HCT116 (cell line): ENCODE results near the gene CHST12. TPM values are rescaled to one million over a fixed set of nuclear protein-coding genes. Genes with fewer than 3 reads are reported as not detected.

Experiments used
- ATAC-seq: fragments of 200-7000 bp; cut with Tn5 transposase; 2 replicates; pipeline ENCODE4 v1.9.1; 2020; ENCODE audit warnings: mild to moderate bottlenecking, moderate library complexity
- BruUV-seq: library from RNA; stranded (reverse); fragments of 400-500 nt; replicated peaks from 2 replicates; lab custom pipeline; 2021; lab: Mats Ljungman, UMichigan
- CTCF ChIA-PET: fragments of 300-600 bp; sonication (Branson Sonifier 250); formaldehyde crosslinking; loops from one replicate; lab custom pipeline; 2021; ENCODE audit warnings: antibody characterized with exemption; lab: Charles Lee
- POLR2A ChIA-PET: fragments of 300-600, 350-600 bp; sonication (Branson Sonifier 250); formaldehyde crosslinking; loops from one replicate; lab custom pipeline; 2021; ENCODE audit warnings: antibody characterized with exemption; lab: Charles Lee
- RAD21 ChIA-PET, 2 experiments: fragments of 300-600 bp; sonication (Branson Sonifier 250); formaldehyde crosslinking; loops; one replicate each; lab custom pipeline; 2023; ENCODE audit warnings: low total read pairs in 2 of 2; ENCODE audit not compliant: uncharacterized antibody in 2 of 2, unreplicated experiment in 2 of 2, low non-redundant PET in 1 of 2; lab: Charles Lee
- DNase-seq: peaks from one replicate; pipeline ENCODE4 v3.0.0-alpha.2; 2010; ENCODE audit warnings: low read depth, low spot score
- H2AFZ ChIP-seq: fragments of 200-600 bp; shearing (Covaris generic), sonication (generic); 2 replicates; pipeline ENCODE4 v1.6.1; 2017; ENCODE audit warnings: low read depth, mixed run types, mixed read lengths, antibody characterized with exemption, low read length; ENCODE audit not compliant: poor library complexity, severe bottlenecking
- H3K27ac ChIP-seq: 2 replicates; pipeline ENCODE4 v1.5.1; 2012; ENCODE audit warnings: low read depth, low read length
- H3K27me3 ChIP-seq: fragments of 200-600 bp; sonication (generic); 2 replicates; pipeline ENCODE4 v1.6.1; 2016; ENCODE audit warnings: mixed run types, low read length, mixed read lengths; ENCODE audit not compliant: insufficient read depth
- H3K36me3 ChIP-seq, 2 experiments: fragments of 200-500 bp in 1 of 2; fragments of 200-600 bp in 1 of 2; sonication (Bioruptor generic) in 1 of 2; sonication (generic) in 1 of 2; 2 replicates each; pipeline versions ENCODE4 v1.5.1 to v1.6.1; 2014 to 2016; ENCODE audit warnings: low read length in 2 of 2, inconsistent platforms in 1 of 2, mixed read lengths in 1 of 2, mixed run types in 1 of 2; ENCODE audit not compliant: insufficient read depth in 2 of 2, control insufficient read depth in 1 of 2
- H3K4me1 ChIP-seq, 2 experiments: fragments of 200-600 bp in 1 of 2; sonication (generic) in 1 of 2; 2 replicates each; pipeline versions ENCODE4 v1.5.1 to v1.6.1; 2012 to 2017; ENCODE audit warnings: low read length in 2 of 2, inconsistent platforms in 1 of 2, mild to moderate bottlenecking in 1 of 2, mixed read lengths in 1 of 2, mixed run types in 1 of 2, moderate library complexity in 1 of 2; ENCODE audit not compliant: insufficient read depth in 2 of 2, control insufficient read depth in 1 of 2
- H3K4me2 ChIP-seq: fragments of 200-600 bp; sonication (generic); 2 replicates; pipeline ENCODE4 v1.6.1; 2017; ENCODE audit warnings: mixed run types, low read length, mixed read lengths
- H3K4me3 ChIP-seq, 2 experiments: fragments of 200-600 bp in 1 of 2; sonication (generic) in 1 of 2; replicated peaks in 1 of 2; 2 replicates each; pipeline ENCODE4 v1.5.1; 2011 to 2016; ENCODE audit warnings: low read length in 2 of 2, control low read depth in 1 of 2, low read depth in 1 of 2, mild to moderate bottlenecking in 1 of 2, mixed read lengths in 1 of 2, mixed run types in 1 of 2
- H3K79me2 ChIP-seq: fragments of 200-600 bp; sonication (generic); 2 replicates; pipeline ENCODE4 v1.6.1; 2017; ENCODE audit warnings: mild to moderate bottlenecking, mixed run types, low read length, moderate library complexity, mixed read lengths; ENCODE audit not compliant: insufficient read depth
- H3K9ac ChIP-seq: fragments of 200-600 bp; sonication (generic); 2 replicates; pipeline ENCODE4 v1.6.1; 2016; ENCODE audit warnings: low read length, mixed read lengths
- H3K9me2 ChIP-seq: fragments of 200-600 bp; sonication (generic), shearing (Covaris generic); 2 replicates; pipeline ENCODE4 v1.6.1; 2017; ENCODE audit warnings: mixed run types, mild to moderate bottlenecking, moderate library complexity; ENCODE audit not compliant: insufficient read depth
- H3K9me3 ChIP-seq, 2 experiments: fragments of 200-500 bp in 1 of 2; fragments of 200-600 bp in 1 of 2; sonication (Bioruptor generic) in 1 of 2; sonication (generic) in 1 of 2; 2 replicates each; pipeline ENCODE4 v1.6.1; 2014 to 2017; ENCODE audit warnings: low read length in 2 of 2, mixed read lengths in 2 of 2, inconsistent platforms in 1 of 2, low read depth in 1 of 2, mild to moderate bottlenecking in 1 of 2, mixed run types in 1 of 2, moderate library complexity in 1 of 2; ENCODE audit not compliant: control insufficient read depth in 1 of 2, insufficient read depth in 1 of 2
- H4K20me1 ChIP-seq: fragments of 200-600 bp; sonication (generic), shearing (Covaris generic); 2 replicates; pipeline ENCODE4 v1.6.1; 2017; ENCODE audit warnings: mixed run types, mild to moderate bottlenecking, moderate library complexity; ENCODE audit not compliant: insufficient read depth
- EGR1 ChIP-seq: IDR thresholded peaks from 2 replicates; pipeline ENCODE4 v1.6.1; 2012; ENCODE audit warnings: low read depth
- intact Hi-C: fragments of 100-400 bp; cut with micrococcal nuclease; formaldehyde crosslinking; loops from 2 replicates; pipeline ENCODE4 v1.10.0; 2022
- total RNA-seq: library from RNA; stranded (reverse); gene quantifications from one replicate; pipeline ENCODE4 v1.2.1, GENCODE V29; 2021; ENCODE audit not compliant: unreplicated experiment
- TF ChIP-seq, protein P1 (sequence below): IDR thresholded peaks from 2 replicates; pipeline ENCODE4 v1.6.1; 2012
- TF ChIP-seq, protein P2 (sequence below): IDR thresholded peaks from 2 replicates; pipeline ENCODE4 v1.6.1; 2012

Gene CHST12
- total RNA-seq, 1 experiment from 2014 or later = 14.2 TPM

DNA sequence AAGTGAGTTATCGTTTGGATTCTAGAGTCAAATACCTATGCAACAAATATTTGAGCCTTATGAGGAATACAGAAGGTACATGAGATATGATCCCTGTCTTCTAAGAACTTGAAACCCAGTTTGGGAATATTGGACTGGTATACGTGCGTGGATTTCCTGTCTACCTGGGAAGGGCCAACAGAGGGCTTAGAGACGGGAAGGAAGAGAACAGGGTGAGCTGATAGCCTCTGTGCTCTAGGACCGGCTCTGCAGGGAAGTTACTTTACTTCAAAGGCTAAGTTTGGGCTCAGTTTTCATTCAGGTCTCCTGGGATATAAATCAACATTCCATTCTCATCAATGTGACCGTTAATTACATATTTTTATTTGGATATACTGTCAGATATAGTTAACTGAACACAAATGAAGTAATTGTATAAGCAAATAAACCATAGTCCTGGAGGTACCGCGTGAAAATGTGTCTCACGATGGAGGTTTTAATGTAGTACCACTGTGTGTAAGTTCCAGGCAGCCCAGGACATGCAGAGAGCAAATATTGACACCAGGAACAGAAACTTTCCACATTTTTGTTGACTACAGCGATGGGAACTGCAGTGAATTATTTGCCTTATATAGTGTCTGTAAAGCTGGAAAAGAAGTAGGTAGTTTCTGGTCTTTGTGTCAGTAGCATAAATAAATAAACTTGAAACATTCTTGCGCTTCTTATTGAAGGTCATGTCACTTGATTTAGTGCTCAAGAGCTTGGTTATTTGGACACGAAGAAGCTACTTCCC is 8.6 kb downstream of the CHST12 start:
- ATAC-seq (no peak), DNase-seq (no peak)
- ChIA-PET POLR2A (no interaction called here), CTCF (interaction anchor here (0.7 to 0.9 kb wide), 2 partner anchors 52 to 57 kb away, joined by 3 to 4 read pairs; no protein-coding TSS in a partner anchor), RAD21 (no interaction called here)
- no peak overlapping the region for H3K9ac ChIP-seq
- no peaks in the 10 kb centered on the region for H3K36me3 ChIP-seq
- H3K9me3 ChIP-seq = no peaks in the 10 kb centered on the region
- H3K4me3 ChIP-seq = no peak overlapping the region
- H3K27me3 ChIP-seq = no peaks in the 10 kb centered on the region
- no peaks in the 10 kb centered on the region for H3K9me2 ChIP-seq
- TF ChIP-seq EGR1 = no peak
- intact Hi-C loops = no loop called here
- H4K20me1 ChIP-seq = no peaks in the 10 kb centered on the region
- peaks cover 0 to 11% of the 10 kb centered on the region in 2 experiments; a peak in 2 of 4 replicates for H3K4me1 ChIP-seq
- no peaks in the 10 kb centered on the region; the same call in 1 of the 2 replicates for H3K79me2 ChIP-seq
- no TSS peak for BruUV-seq
- no peak overlapping the region for H2AFZ ChIP-seq
- no peak overlapping the region for H3K27ac ChIP-seq
- H3K4me2 ChIP-seq = no peak overlapping the region

DNA sequence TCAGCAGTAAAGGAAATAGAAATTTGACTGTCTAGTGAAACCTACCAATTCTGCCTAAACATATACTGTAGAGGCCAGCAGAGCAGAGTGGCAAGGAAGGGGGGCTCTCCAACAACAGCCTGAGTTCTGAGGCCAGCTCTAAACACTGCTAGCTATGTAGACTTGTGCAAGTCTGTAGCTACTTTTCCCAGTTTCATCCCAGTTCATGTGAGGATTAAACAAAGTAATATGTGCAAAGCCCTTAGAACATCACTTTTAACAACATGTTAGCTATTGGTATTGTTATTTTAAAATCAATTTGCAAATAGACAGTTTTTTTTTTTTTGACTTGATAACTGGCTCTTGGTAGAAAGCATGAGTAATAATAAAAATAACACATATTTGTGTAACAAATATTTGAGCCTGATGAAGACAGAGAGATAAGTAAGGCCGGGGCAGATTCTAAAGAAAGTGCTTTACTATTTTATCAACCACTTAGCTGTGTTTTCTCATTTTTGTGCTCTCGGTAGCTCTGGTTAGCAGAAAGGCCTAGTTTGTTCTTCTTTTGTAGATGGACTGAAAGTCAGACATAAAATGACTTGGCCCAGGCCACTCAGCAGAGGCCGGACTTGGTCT is 9.3 kb downstream of the CHST12 start:
- TF ChIP-seq, protein P1, sequence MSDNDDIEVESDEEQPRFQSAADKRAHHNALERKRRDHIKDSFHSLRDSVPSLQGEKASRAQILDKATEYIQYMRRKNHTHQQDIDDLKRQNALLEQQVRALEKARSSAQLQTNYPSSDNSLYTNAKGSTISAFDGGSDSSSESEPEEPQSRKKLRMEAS = no peak
- TF ChIP-seq, protein P2, sequence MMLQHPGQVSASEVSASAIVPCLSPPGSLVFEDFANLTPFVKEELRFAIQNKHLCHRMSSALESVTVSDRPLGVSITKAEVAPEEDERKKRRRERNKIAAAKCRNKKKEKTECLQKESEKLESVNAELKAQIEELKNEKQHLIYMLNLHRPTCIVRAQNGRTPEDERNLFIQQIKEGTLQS = no peak
- TF ChIP-seq, all 23 proteins: peak for 0
- ChIA-PET POLR2A (no interaction called here), CTCF (interaction anchor here (0.9 to 1.4 kb wide), 2 partner anchors 39 to 56 kb away, joined by 4 read pairs; no protein-coding TSS in a partner anchor), RAD21 (no interaction called here)
- no peaks in the 10 kb centered on the region for H4K20me1 ChIP-seq
- H3K4me3 ChIP-seq = no peak overlapping the region
- no peaks in the 10 kb centered on the region for H3K9me3 ChIP-seq
- peaks cover 0 to 4% of the 10 kb centered on the region in 2 experiments; a peak in 2 of 4 replicates for H3K4me1 ChIP-seq
- no peaks in the 10 kb centered on the region for H3K9me2 ChIP-seq
- no peaks in the 10 kb centered on the region for H3K27me3 ChIP-seq
- intact Hi-C loops = no loop called here
- no peak overlapping the region for H2AFZ ChIP-seq
- BruUV-seq = no TSS peak
- no peak overlapping the region for H3K9ac ChIP-seq
- H3K79me2 ChIP-seq = no peaks in the 10 kb centered on the region; the same call in 1 of the 2 replicates
- no peaks in the 10 kb centered on the region for H3K36me3 ChIP-seq
- no peak overlapping the region for H3K4me2 ChIP-seq
- ATAC-seq (no peak), DNase-seq (no peak)
- H3K27ac ChIP-seq = no peak overlapping the region
